Transverse colon (tissue), 4 donors: ENCODE results near the gene RAB5IF. TPM values are rescaled to one million over a fixed set of nuclear protein-coding genes. Genes with fewer than 3 reads are reported as not detected.
A peak's percentile ranks its signal among the peaks of the same experiment; 100 is the strongest.

ENCODE experiments used
- DNase-seq: peaks from one replicate; pipeline ENCODE4 v3.0.0-alpha.2; 2019
- H3K27ac ChIP-seq, 4 donors: fragments of 200-600 bp; sonication (generic); 2 replicates each; pipeline ENCODE4 v1.5.1; 2016 to 2018; ENCODE audit warnings: inconsistent platforms in 4 of 4
- H3K27me3 ChIP-seq: fragments of 200-600 bp; sonication (generic); 2 replicates; pipeline ENCODE4 v1.5.1; 2017; ENCODE audit warnings: inconsistent platforms
- H3K36me3 ChIP-seq, 4 donors: fragments of 200-600 bp; sonication (generic); 2 replicates each; pipeline ENCODE4 v1.5.1; 2017 to 2019; ENCODE audit warnings: inconsistent platforms in 4 of 4
- H3K4me1 ChIP-seq, 4 donors: fragments of 200-600 bp; sonication (generic); 2 replicates each; pipeline ENCODE4 v1.5.1; 2017 to 2020; ENCODE audit warnings: inconsistent platforms in 4 of 4
- H3K4me3 ChIP-seq, 4 donors: fragments of 200-600 bp; sonication (generic); 1 replicate in 1 of 4; 2 replicates in 3 of 4; pipeline versions ENCODE4 v1.5.1 to v1.6.1; 2017 to 2019; ENCODE audit warnings: inconsistent platforms in 4 of 4
- H3K9me3 ChIP-seq, 2 donors: fragments of 200-600 bp; sonication (generic); 2 replicates each; pipeline ENCODE4 v1.5.1; 2017 to 2019; ENCODE audit warnings: inconsistent platforms in 2 of 2
- EP300 ChIP-seq: sonication (generic); formaldehyde crosslinking; IDR thresholded peaks from one replicate; pipeline ENCODE4 v1.6.1; 2017; ENCODE audit warnings: antibody characterized with exemption, low read depth
- POLR2A ChIP-seq: fragments of 450-650 bp; IDR thresholded peaks from one replicate; pipeline ENCODE4 v1.6.1; 2016; ENCODE audit warnings: antibody characterized with exemption, mild to moderate bottlenecking, moderate library complexity
- POLR2AphosphoS5 ChIP-seq, 3 donors: sonication (generic); formaldehyde crosslinking; IDR thresholded peaks; one replicate each; pipeline ENCODE4 v1.6.1; 2016; ENCODE audit warnings: antibody characterized with exemption in 3 of 3
- WGBS, 2 donors: methylation state at CpG; one replicate each; pipeline ENCODE4 v1.1.5; 2018; ENCODE audit warnings: low coverage in 1 of 2; 5-methylcytosine and 5-hydroxymethylcytosine counted together
- in situ Hi-C, 4 donors: fragments of 200-750 bp; cut with MboI; loops; one replicate each; pipeline versions ENCODE4 v1.15.0 to v1.15.1; 2017; ENCODE audit warnings: low sequenced_read_pairs in 3 of 4, low pct_ligation_motif_present in 1 of 4, low pct_unique_long_range_greater_than_20kb in 1 of 4
- intact Hi-C: fragments of 100-400 bp; cut with DNase I; formaldehyde crosslinking; loops from one replicate; pipeline ENCODE4 v1.15.1; 2023; ENCODE audit warnings: low total_unique reads
- total RNA-seq, 4 donors: library from RNA; depleted of rRNA; stranded (reverse); fragments of >200 nt; gene quantifications; one replicate each; pipeline ENCODE4 v1.1.0, GENCODE V29; 2016
- TF ChIP-seq, protein P1 (sequence below), 5 experiments: fragments of 200-600 bp in 3 of 5; fragments of 450-650 bp in 2 of 5; sonication (generic) in 3 of 5; IDR thresholded peaks; 1 replicate in 2 of 5; 2 replicates in 3 of 5; pipeline ENCODE4 v1.5.1; 2016 to 2017; ENCODE audit warnings: antibody characterized with exemption in 5 of 5, inconsistent platforms in 3 of 5, mild to moderate bottlenecking in 2 of 5, moderate library complexity in 1 of 5

RAB5IF gene
- total RNA-seq, 4 donors from 2014 or later = 42.2 to 136 (median 102) TPM

DNA sequence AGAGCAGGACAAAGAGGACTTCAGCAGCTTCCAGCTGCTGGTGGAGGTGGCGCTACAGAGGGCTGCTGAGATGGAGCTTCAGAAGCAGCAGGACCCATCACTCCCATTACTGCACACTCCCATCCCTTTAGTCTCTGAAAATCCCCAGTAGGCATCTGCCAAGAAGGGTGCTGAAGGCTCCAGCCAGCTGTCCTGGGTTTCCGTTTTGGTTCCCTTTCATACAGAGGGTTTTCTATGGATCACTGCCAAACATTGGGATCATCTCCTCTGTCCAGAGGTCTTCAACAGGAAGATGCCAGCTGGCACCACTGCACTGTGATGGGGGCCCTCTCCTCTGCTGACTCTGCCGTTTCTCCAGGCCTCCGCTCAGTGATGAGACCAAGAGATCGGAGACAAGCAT is 14.3 kb upstream of the RAB5IF start:
- Histone ChIP-seq H3K36me3 (no peaks in the 10 kb centered on the region), H3K4me1 (no peaks in the 10 kb centered on the region), H3K27ac (no peak overlapping the region), H3K27me3 (no peaks in the 10 kb centered on the region), H3K4me3 (no peak overlapping the region), H3K9me3 (no peaks in the 10 kb centered on the region)
- intact Hi-C loops = loop anchor here (5.0 kb wide), 1 partner anchor 34 kb away; no protein-coding TSS in a partner anchor
- 78 to 92% methylated on average over 3 to 5 of the region's 5 CpGs for WGBS, 2 donors
- TF ChIP-seq EP300 = no peak
- no peak for TF ChIP-seq POLR2AphosphoS5 (IDR thresholded peaks at IDR 0.05)
- TF ChIP-seq, protein P1, sequence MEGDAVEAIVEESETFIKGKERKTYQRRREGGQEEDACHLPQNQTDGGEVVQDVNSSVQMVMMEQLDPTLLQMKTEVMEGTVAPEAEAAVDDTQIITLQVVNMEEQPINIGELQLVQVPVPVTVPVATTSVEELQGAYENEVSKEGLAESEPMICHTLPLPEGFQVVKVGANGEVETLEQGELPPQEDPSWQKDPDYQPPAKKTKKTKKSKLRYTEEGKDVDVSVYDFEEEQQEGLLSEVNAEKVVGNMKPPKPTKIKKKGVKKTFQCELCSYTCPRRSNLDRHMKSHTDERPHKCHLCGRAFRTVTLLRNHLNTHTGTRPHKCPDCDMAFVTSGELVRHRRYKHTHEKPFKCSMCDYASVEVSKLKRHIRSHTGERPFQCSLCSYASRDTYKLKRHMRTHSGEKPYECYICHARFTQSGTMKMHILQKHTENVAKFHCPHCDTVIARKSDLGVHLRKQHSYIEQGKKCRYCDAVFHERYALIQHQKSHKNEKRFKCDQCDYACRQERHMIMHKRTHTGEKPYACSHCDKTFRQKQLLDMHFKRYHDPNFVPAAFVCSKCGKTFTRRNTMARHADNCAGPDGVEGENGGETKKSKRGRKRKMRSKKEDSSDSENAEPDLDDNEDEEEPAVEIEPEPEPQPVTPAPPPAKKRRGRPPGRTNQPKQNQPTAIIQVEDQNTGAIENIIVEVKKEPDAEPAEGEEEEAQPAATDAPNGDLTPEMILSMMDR (IDR thresholded peaks at IDR 0.05) = no peak
- no peak for TF ChIP-seq POLR2A
- DNase-seq = no peak
- in situ Hi-C loops = no loop called here

DNA sequence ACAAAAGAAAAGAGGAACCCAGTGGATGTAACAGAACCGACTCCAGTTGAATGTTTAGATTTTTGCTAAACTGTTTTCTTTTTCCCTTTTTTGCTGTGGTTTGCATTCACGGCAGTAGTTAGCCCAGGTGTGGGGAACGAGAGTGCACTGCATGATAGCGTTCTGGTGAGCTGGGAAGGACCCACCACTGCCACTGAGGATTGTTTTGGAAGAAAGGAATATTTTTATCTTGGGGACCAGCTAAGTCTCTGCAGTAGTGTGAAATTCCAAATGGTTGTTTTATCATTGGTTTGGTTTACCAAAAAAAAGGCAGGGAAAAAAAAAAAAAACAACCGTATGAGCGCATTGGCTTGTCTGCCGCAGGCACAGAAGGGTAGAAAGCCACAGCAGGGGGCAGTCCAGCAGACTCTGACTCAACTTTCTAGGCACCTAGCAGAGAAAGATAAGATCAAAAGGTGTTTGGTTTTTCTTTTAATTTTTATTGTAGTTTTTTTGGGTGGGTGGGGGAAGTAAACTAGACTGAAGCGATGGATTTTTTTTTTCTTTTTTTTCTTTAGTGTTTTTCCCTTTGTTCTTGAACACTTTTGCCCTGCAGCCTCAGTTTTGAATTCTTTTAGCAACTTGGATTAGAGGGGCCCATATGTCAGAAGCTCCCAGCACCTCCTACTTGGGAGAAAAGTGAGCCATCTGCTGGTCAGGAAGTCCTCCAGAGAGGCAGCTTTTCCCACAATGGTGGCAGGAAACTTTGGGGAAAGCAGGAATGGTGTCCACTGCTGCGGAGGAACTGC is 13.5 kb upstream of the RAB5IF start:
- in situ Hi-C loops = no loop called here
- H3K4me3 ChIP-seq = no peak overlapping the region
- no peak overlapping the region for H3K27ac ChIP-seq
- TF ChIP-seq POLR2A (no peak), POLR2AphosphoS5 (IDR thresholded peaks at IDR 0.05) (no peak), EP300 (no peak)
- TF ChIP-seq, protein P1 (IDR thresholded peaks at IDR 0.05) = peak in 4 of 5 experiments; percentile 16 to 34 (median 23)
- H3K36me3 ChIP-seq = no peaks in the 10 kb centered on the region
- H3K27me3 ChIP-seq = no peaks in the 10 kb centered on the region
- WGBS, 2 donors = 79 to 86% methylated on average over 9 of the region's 9 CpGs
- intact Hi-C loops = loop anchor here (5.0 kb wide), 1 partner anchor 35 kb away; no protein-coding TSS in a partner anchor
- no peaks in the 10 kb centered on the region for H3K4me1 ChIP-seq
- no peaks in the 10 kb centered on the region for H3K9me3 ChIP-seq
- DNase-seq = no peak

DNA sequence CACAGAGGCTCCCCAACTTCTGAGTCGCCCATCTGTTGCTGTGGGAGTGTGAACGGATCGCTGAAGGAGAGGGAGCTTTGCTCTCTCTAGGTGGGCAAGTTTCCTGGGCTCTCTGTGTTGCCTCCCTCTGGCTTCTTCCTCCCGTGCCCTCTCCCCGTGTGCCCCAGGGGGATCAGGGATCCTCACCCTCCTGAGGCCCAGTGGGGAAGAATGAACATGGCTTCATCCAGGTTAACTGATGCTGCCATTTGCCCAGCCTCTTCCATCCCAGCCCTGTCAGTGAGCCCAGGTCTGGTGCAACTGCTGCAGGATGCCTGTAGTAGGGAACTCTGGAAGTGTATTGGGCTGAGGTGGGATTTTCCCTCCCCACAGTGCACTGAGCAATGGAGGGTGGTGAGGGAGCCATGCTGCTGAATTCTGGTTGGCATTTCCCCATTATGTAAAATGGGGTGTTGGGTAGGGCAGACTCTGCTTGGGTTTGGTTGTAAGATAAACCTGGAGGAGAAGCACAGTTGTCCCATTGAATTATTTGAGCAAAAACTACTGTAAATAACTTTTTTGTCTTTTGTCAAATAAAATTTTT is 12.1 kb upstream of the RAB5IF start:
- in situ Hi-C loops = no loop called here

More for the DNA sequence above, 12.1 kb upstream of the RAB5IF start:
- H3K27me3 ChIP-seq = no peaks in the 10 kb centered on the region
- peak overlapping the region in 1 of 4 donors; percentile 37 for H3K27ac ChIP-seq
- H3K9me3 ChIP-seq = no peaks in the 10 kb centered on the region
- no peak overlapping the region for H3K4me3 ChIP-seq
- no peaks in the 10 kb centered on the region for H3K36me3 ChIP-seq
- intact Hi-C loops = loop anchor here (5.0 kb wide), 1 partner anchor 36 kb away; no protein-coding TSS in a partner anchor
- no peak for DNase-seq
- TF ChIP-seq EP300 (no peak), POLR2A (no peak), POLR2AphosphoS5 (IDR thresholded peaks at IDR 0.05) (no peak)
- TF ChIP-seq, protein P1 (IDR thresholded peaks at IDR 0.05) = no peak
- no peaks in the 10 kb centered on the region for H3K4me1 ChIP-seq
- WGBS, 2 donors = 98% methylated on average over 5 of the region's 5 CpGs; no CpG with 5 or more reads in 1 of the 2 donors
